Right atrium auricular region (tissue), 2 donors: ENCODE measurements around the gene SPAG16. TPM values are rescaled to one million over a fixed set of nuclear protein-coding genes. Genes with fewer than 3 reads are reported as not detected.

Experiments used
- DNase-seq: peaks from one replicate; pipeline ENCODE4 v3.0.0-alpha.2; 2019; ENCODE audit warnings: low spot score
- H3K27ac ChIP-seq, 2 donors: fragments of 200-600 bp; sonication (generic); 1 replicate in 1 of 2; 2 replicates in 1 of 2; pipeline ENCODE4 v1.5.1; 2016 to 2019
- H3K27me3 ChIP-seq, 2 donors: fragments of 200-600 bp; sonication (generic); one replicate each; pipeline versions ENCODE4 v1.5.1 to v1.6.0; 2017 to 2019
- H3K36me3 ChIP-seq: fragments of 200-600 bp; sonication (generic); one replicate; pipeline ENCODE4 v1.5.1; 2016
- H3K4me1 ChIP-seq, 2 donors: fragments of 200-600 bp; sonication (generic); one replicate each; pipeline versions ENCODE4 v1.5.1 to v1.6.0; 2017 to 2019
- H3K4me3 ChIP-seq, 2 donors: fragments of 200-600 bp; sonication (generic); 1 replicate in 1 of 2; 2 replicates in 1 of 2; pipeline ENCODE4 v1.5.1; 2017 to 2019; ENCODE audit warnings: mild to moderate bottlenecking in 1 of 2, moderate library complexity in 1 of 2
- H3K9me3 ChIP-seq, 2 donors: fragments of 200-600 bp; sonication (generic); one replicate each; pipeline ENCODE4 v1.5.1; 2019
- total RNA-seq, 2 donors: library from RNA; depleted of rRNA; stranded (reverse); fragments of >200 nt; gene quantifications; one replicate each; pipeline ENCODE4 v1.1.0, GENCODE V29; 2016
- TF ChIP-seq, protein P1 (sequence below), 2 donors: fragments of 200-600 bp; sonication (generic); IDR thresholded peaks; one replicate each; pipeline ENCODE4 v1.5.1; 2019; ENCODE audit warnings: antibody characterized with exemption in 2 of 2

Gene SPAG16
- total RNA-seq, 2 donors from 2014 or later, result 17.3 to 18.3 TPM

DNA sequence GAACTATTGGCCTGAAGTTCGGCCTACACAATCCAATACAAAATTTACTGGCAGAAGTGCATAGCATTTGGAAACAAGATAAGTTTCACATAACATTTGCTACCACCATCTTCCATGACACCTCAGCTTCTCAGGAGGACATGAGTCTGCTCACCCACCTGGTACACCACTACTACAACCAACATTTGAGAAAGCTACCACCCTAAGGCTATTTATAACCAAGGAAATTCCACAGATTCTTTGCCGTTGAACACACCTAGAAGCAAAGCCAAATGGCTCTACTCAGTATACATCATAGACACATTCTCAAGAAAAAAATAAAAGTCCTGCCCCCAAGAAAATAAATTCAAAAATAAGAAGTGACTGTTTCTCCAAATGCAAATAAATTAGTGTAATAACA is 145.3 kb downstream of the SPAG16 start:
- no peak overlapping the region for H3K4me3 ChIP-seq
- peaks cover 0 to 22% of the 10 kb centered on the region in 2 donors for H3K9me3 ChIP-seq
- TF ChIP-seq, protein P1, sequence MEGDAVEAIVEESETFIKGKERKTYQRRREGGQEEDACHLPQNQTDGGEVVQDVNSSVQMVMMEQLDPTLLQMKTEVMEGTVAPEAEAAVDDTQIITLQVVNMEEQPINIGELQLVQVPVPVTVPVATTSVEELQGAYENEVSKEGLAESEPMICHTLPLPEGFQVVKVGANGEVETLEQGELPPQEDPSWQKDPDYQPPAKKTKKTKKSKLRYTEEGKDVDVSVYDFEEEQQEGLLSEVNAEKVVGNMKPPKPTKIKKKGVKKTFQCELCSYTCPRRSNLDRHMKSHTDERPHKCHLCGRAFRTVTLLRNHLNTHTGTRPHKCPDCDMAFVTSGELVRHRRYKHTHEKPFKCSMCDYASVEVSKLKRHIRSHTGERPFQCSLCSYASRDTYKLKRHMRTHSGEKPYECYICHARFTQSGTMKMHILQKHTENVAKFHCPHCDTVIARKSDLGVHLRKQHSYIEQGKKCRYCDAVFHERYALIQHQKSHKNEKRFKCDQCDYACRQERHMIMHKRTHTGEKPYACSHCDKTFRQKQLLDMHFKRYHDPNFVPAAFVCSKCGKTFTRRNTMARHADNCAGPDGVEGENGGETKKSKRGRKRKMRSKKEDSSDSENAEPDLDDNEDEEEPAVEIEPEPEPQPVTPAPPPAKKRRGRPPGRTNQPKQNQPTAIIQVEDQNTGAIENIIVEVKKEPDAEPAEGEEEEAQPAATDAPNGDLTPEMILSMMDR (IDR thresholded peaks at IDR 0.05), result no peak
- no peak for DNase-seq
- no peaks in the 10 kb centered on the region for H3K27me3 ChIP-seq
- no peaks in the 10 kb centered on the region for H3K4me1 ChIP-seq
- no peak overlapping the region for H3K27ac ChIP-seq
- no peaks in the 10 kb centered on the region for H3K36me3 ChIP-seq

DNA sequence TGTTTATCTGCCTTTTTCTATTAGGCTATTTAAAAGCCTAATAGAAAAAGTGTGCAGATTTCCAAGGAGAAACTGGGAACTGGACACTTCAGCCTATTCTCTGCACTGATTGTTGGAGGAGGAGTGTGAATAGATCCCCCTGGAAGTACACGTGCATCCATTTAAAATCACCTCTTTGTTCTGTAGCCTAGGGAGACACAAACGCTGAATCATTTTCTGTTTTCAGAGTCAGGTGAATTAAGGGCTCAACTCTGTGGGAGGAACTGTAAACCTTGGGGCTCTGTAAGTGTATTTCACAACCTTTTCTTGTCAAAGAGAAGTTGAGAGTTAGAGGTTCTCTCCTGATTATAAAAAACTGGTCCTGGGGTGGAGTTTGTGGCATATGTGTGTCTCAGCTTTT is 159.7 kb downstream of the SPAG16 start:
- no peaks in the 10 kb centered on the region for H3K27me3 ChIP-seq
- no peak for DNase-seq
- H3K4me3 ChIP-seq, result no peak overlapping the region
- H3K36me3 ChIP-seq, result no peaks in the 10 kb centered on the region
- H3K9me3 ChIP-seq, result peaks cover 0 to 5% of the 10 kb centered on the region in 2 donors
- TF ChIP-seq, protein P1 (IDR thresholded peaks at IDR 0.05), result no peak
- H3K27ac ChIP-seq, result no peak overlapping the region
- no peaks in the 10 kb centered on the region for H3K4me1 ChIP-seq

DNA sequence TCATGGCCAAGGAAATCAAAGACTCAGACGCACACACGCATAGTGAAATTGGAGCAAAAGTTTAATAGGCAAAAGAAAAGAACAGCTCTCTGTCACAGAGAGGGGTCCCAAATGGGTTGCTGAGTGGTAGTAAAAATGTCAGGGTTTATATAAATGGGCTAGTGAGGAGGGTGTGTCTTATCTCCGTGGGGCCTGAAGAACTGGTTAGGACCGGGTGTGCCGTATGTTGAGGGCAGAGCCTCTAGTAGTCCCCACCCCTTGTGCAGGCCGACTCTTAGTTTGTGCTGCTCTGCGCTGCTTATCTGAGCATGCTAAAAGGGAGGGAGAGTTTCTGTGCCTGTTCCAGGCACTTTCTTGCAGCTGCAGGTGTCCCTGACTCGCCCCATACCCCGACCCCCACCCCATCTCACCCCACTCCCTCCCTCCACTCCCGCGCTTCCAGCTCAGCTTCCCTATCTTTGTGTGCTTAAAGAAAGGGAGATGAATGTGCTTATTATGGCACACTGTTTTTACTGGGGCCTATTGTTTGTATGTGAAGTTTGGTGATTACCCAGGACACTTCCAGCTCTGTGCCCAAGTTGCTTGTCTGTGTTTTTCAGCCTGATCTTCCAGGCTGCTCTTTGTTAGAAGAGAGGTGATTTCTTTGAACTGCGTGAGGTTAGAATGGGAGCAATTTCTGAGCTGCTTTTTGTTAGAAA is 167.4 kb downstream of the SPAG16 start:
- Histone ChIP-seq H3K27me3 (no peaks in the 10 kb centered on the region), H3K4me3 (no peak overlapping the region), H3K9me3 (peaks cover 0 to 13% of the 10 kb centered on the region in 2 donors), H3K4me1 (no peaks in the 10 kb centered on the region), H3K27ac (no peak overlapping the region), H3K36me3 (no peaks in the 10 kb centered on the region)
- DNase-seq, result no peak
- TF ChIP-seq, protein P1 (IDR thresholded peaks at IDR 0.05), result no peak

DNA sequence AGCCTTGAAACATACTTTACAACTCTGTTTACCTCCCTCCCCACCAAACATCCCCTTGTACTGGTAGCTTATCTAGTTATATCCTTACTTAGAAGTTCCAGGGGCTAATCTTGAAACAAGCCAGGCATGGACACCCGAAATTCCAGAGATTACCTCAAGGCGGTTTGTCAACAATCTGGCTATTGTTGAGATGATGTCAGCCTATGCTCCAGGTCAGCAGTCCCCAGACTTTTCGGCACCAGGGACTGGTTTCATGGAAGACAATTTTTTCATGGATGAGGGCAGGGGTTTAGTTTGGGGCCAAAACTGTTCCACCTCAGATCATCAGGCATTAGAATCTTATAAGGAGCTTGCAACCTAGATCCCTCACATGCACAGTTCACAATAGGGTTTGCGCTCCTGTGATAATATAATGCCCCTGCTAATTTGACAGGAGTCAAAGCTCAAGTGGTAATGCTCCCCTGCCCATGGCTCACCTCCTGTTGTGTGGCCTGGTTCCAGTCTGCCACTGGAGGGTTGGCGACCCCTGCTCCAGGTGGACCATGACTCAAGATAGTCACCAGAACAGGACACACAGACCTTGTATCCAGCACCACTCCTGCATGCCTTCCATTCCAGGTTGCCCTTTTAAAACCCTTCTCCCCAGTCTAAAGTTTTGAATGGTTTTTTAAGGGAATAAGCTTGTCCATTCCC is 171.2 kb downstream of the SPAG16 start:
- TF ChIP-seq, protein P1 (IDR thresholded peaks at IDR 0.05), result no peak
- H3K27me3 ChIP-seq, result no peaks in the 10 kb centered on the region
- H3K4me3 ChIP-seq, result no peak overlapping the region
- no peaks in the 10 kb centered on the region for H3K36me3 ChIP-seq
- DNase-seq, result no peak
- no peaks in the 10 kb centered on the region for H3K9me3 ChIP-seq
- no peaks in the 10 kb centered on the region for H3K4me1 ChIP-seq
- H3K27ac ChIP-seq, result no peak overlapping the region

DNA sequence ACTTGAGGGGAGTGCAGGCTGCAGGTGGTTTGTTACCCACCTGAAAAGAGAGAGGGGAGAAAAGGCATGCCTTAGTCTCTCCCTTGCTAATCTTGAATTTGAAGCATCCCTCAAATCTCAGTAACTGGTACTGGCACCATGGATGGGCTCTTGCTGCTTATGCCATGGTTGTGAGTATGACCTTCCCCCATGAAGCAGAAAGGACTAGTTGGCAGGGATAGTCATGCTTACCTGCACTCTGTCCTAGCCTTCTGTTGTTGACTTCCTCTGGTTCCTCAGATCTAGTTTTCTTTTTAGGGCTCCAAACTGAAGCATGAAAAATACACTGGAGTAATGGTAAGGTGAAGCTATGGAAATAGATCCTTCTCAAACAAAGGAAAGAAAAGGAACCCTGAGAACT is 191.2 kb downstream of the SPAG16 start:
- TF ChIP-seq, protein P1 (IDR thresholded peaks at IDR 0.05), result no peak
- DNase-seq, result no peak
- Histone ChIP-seq H3K27me3 (no peaks in the 10 kb centered on the region), H3K4me1 (no peaks in the 10 kb centered on the region), H3K9me3 (peaks cover 0 to 27% of the 10 kb centered on the region in 2 donors), H3K36me3 (no peaks in the 10 kb centered on the region), H3K27ac (no peak overlapping the region), H3K4me3 (no peak overlapping the region)
